Measurements from ENCODE around the gene NEO1. TPM values are rescaled to one million over a fixed set of nuclear protein-coding genes. Genes with fewer than 3 reads are reported as not detected.
A peak's percentile ranks its signal among the peaks of the same experiment; 100 is the strongest.

Gene NEO1
- total RNA-seq, 2 experiments from 2014 or later: 8.3 to 9.3 TPM

GRCh38 chr15:73035221-73035620 lies 17.0 kb upstream of the NEO1 start:
- H3K27ac Mint-ChIP-seq: no peak overlapping the region
- H3K4me1 Mint-ChIP-seq (ENCODE audit: low read depth): no peaks in the 10 kb centered on the region
- H3K4me3 Mint-ChIP-seq: no peak overlapping the region
- no peak for DNase-seq
- CTCF ChIA-PET: no interaction called here
- H3K9me3 Mint-ChIP-seq: no peaks in the 10 kb centered on the region
- no peaks in the 10 kb centered on the region for H3K36me3 Mint-ChIP-seq
- intact Hi-C loops (cut with micrococcal nuclease): no loop called here
- POLR2A ChIA-PET: interaction anchor here (0.7 kb wide), 1 partner anchor 225 kb away, joined by 3 read pairs; no protein-coding TSS in a partner anchor
- peaks cover 3% of the 10 kb centered on the region for H3K27me3 Mint-ChIP-seq

DNA sequence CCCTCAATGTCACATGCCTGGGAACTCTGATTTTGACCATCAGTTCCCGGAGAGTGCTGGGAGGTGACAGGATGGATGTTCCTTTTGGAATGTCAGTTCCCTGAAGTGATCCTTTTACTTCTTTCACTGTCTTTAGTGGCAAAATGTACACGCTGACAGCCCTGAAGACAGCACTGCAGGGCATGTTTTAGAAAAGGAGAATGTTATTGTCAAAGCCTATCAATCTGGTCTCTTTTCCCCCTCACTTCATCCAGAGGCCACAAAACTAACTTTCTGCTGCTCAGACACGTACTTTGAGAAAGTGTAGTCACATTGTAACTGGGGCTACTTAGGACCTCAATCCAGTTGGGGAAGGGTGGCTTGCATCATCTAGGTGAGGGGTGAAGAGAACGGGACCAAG lies 14.0 kb upstream of the NEO1 start:
- Mint-ChIP-seq H3K4me1 (ENCODE audit: low read depth) (no peaks in the 10 kb centered on the region), H3K27me3 (no peaks in the 10 kb centered on the region), H3K36me3 (no peaks in the 10 kb centered on the region), H3K9me3 (no peaks in the 10 kb centered on the region), H3K27ac (no peak overlapping the region), H3K4me3 (no peak overlapping the region)
- DNase-seq: no peak
- intact Hi-C loops (cut with micrococcal nuclease): no loop called here
- ChIA-PET POLR2A (no interaction called here), CTCF (no interaction called here)

GRCh38 chr15:73046073-73046472 lies 6.2 kb upstream of the NEO1 start:
- POLR2A ChIA-PET: no interaction called here
- no peak overlapping the region for H3K27ac Mint-ChIP-seq
- CTCF ChIA-PET: no interaction called here
- H3K9me3 Mint-ChIP-seq: no peaks in the 10 kb centered on the region
- peaks cover 7% of the 10 kb centered on the region for H3K27me3 Mint-ChIP-seq
- no peaks in the 10 kb centered on the region for H3K36me3 Mint-ChIP-seq
- intact Hi-C loops (cut with micrococcal nuclease): no loop called here
- H3K4me3 Mint-ChIP-seq: no peak overlapping the region
- no peak for DNase-seq
- H3K4me1 Mint-ChIP-seq (ENCODE audit: low read depth): no peaks in the 10 kb centered on the region

DNA sequence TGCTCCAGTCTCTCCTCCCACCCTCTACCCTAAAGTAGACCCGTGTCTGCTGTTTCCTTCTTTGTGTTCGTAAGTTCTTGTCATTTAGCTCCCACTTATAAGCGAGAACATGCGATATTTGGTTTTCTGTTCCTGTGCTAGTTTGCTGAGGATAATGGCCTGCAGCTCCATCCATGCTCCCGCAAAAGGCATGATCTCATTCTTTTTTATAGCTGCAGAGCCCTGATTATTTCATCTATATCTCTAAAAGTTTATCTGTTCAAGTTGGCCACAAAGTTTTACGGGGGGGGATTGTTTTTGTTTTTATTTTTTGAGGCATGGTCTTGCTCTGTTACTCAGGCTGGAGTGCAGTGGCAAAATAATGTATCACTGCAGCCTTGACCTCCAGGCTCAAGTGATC lies 4.4 kb upstream of the NEO1 start:
- ChIA-PET CTCF (interaction anchor here (1.1 kb wide), 1 partner anchor 218 kb away, joined by 4 read pairs; no protein-coding TSS in a partner anchor), POLR2A (no interaction called here)
- peaks cover 7% of the 10 kb centered on the region for H3K27me3 Mint-ChIP-seq
- no peak overlapping the region for H3K4me3 Mint-ChIP-seq
- intact Hi-C loops (cut with micrococcal nuclease): no loop called here
- H3K36me3 Mint-ChIP-seq: no peaks in the 10 kb centered on the region
- no peaks in the 10 kb centered on the region for H3K9me3 Mint-ChIP-seq
- no peaks in the 10 kb centered on the region for H3K4me1 Mint-ChIP-seq (ENCODE audit: low read depth)
- H3K27ac Mint-ChIP-seq: no peak overlapping the region
- no peak for DNase-seq

GRCh38 chr15:73048624-73049295 lies 3.5 kb upstream of the NEO1 start:
- Mint-ChIP-seq H3K27me3 (peaks cover 7% of the 10 kb centered on the region), H3K4me1 (ENCODE audit: low read depth) (peaks cover 7% of the 10 kb centered on the region), H3K4me3 (no peak overlapping the region), H3K27ac (no peak overlapping the region), H3K36me3 (no peaks in the 10 kb centered on the region), H3K9me3 (no peaks in the 10 kb centered on the region)
- ChIA-PET POLR2A (no interaction called here), CTCF (interaction anchor here (1.1 kb wide), 1 partner anchor 217 kb away, joined by 4 read pairs; no protein-coding TSS in a partner anchor)
- intact Hi-C loops (cut with micrococcal nuclease): no loop called here
- DNase-seq: no peak

GRCh38 chr15:73049564-73050215 lies 2.6 kb upstream of the NEO1 start:
- Mint-ChIP-seq H3K4me1 (ENCODE audit: low read depth) (peaks cover 7% of the 10 kb centered on the region), H3K4me3 (no peak overlapping the region), H3K27ac (no peak overlapping the region), H3K9me3 (no peaks in the 10 kb centered on the region), H3K27me3 (peaks cover 7% of the 10 kb centered on the region), H3K36me3 (no peaks in the 10 kb centered on the region)
- no peak for DNase-seq
- CTCF ChIA-PET: interaction anchor here (1.6 kb wide), 1 partner anchor 265 kb away, joined by 4 read pairs; no protein-coding TSS in a partner anchor
- intact Hi-C loops (cut with micrococcal nuclease): loop anchor here (5.0 to 10.0 kb wide), 2 partner anchors 193 to 585 kb away; partner anchors contain the start of gene NPTN
- POLR2A ChIA-PET: no interaction called here

DNA sequence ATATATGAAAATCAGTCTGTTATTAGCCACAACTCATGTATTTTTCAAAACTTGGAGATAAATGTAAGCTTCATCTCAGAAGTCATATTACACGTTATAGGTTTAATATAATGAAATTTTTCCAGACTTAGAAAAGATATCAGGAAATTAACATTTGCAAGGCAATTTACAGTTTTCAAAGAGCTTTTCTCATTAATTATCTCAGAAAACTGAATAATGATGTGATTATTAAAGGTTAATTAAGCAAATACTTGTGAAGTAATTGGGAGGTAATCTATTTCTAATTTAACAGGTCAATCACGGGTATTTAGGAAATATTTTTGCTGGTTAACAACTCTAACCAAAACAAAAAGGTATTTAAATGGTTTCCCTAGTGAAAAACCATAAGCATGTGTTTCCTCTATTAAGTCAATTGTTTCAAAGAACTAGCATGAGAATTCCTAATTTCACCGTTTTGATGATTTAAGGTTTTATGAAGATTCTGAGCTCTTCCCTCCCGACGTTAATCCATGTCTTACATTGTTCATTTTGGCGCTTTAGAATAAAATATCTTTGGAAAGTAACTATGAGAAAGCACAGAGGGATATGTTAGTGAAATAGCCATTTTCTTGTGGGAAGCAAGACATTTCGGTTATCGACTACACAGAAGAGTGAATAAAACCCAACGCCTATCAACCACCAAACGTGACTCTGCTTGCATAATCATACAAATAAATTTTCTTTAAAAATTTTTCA lies 1.5 kb upstream of the NEO1 start:
- Mint-ChIP-seq H3K9me3 (no peaks in the 10 kb centered on the region), H3K36me3 (no peaks in the 10 kb centered on the region), H3K4me1 (ENCODE audit: low read depth) (peaks cover 7% of the 10 kb centered on the region), H3K4me3 (peak overlapping the region; percentile 61), H3K27ac (no peak overlapping the region), H3K27me3 (peaks cover 7% of the 10 kb centered on the region)
- intact Hi-C loops (cut with micrococcal nuclease): loop anchor here (5.0 to 10.0 kb wide), 2 partner anchors 192 to 584 kb away; partner anchors contain the start of gene NPTN
- POLR2A ChIA-PET: no interaction called here
- no peak for DNase-seq
- CTCF ChIA-PET: interaction anchor here (0.5 to 1.6 kb wide), 3 partner anchors 266 to 877 kb away, joined by 3 to 4 read pairs (median 4); no protein-coding TSS in a partner anchor

- Mint-ChIP-seq H3K4me1 (ENCODE audit: low read depth) (peaks cover 7% of the 10 kb centered on the region), H3K4me3 (peak overlapping the region; percentile 61), H3K9me3 (no peaks in the 10 kb centered on the region), H3K36me3 (no peaks in the 10 kb centered on the region), H3K27ac (no peak overlapping the region), H3K27me3 (peaks cover 7% of the 10 kb centered on the region)
- DNase-seq: no peak
- ChIA-PET CTCF (interaction anchor here (1.2 to 1.6 kb wide), 2 partner anchors 17 to 267 kb away, joined by 4 read pairs; no protein-coding TSS in a partner anchor), POLR2A (no interaction called here)
- intact Hi-C loops (cut with micrococcal nuclease): loop anchor here (5.0 to 10.0 kb wide), 2 partner anchors 191 to 583 kb away; partner anchors contain the start of gene NPTN
Observed at GRCh38 chr15:73051391-73051806, 864 bp upstream of the NEO1 start.

- DNase-seq: peak; percentile 43
- Mint-ChIP-seq H3K4me1 (ENCODE audit: low read depth) (peaks cover 7% of the 10 kb centered on the region), H3K36me3 (no peaks in the 10 kb centered on the region), H3K27me3 (peaks cover 7% of the 10 kb centered on the region), H3K27ac (no peak overlapping the region), H3K4me3 (peak overlapping the region; percentile 78), H3K9me3 (no peaks in the 10 kb centered on the region)
- ChIA-PET POLR2A (no interaction called here), CTCF (interaction anchor here (1.0 to 1.4 kb wide), 5 partner anchors 19 to 330 kb away, joined by 3 to 4 read pairs (median 3); no protein-coding TSS in a partner anchor)
- intact Hi-C loops (cut with micrococcal nuclease): loop anchor here (1.0 to 10.0 kb wide), 3 partner anchors 189 to 582 kb away; partner anchors contain the start of gene NPTN
Observed at GRCh38 chr15:73052653-73053397, 562 bp downstream of the NEO1 start.

- DNase-seq: no peak
- Mint-ChIP-seq H3K27ac (no peak overlapping the region), H3K36me3 (no peaks in the 10 kb centered on the region), H3K27me3 (peaks cover 7% of the 10 kb centered on the region), H3K9me3 (no peaks in the 10 kb centered on the region), H3K4me3 (peak overlapping the region; percentile 78), H3K4me1 (ENCODE audit: low read depth) (peaks cover 7% of the 10 kb centered on the region)
- POLR2A ChIA-PET: no interaction called here
- CTCF ChIA-PET: interaction anchor here (0.6 to 1.4 kb wide), 4 partner anchors 50 to 938 kb away, joined by 3 read pairs; no protein-coding TSS in a partner anchor
- intact Hi-C loops (cut with micrococcal nuclease): loop anchor here (5.0 to 10.0 kb wide), 2 partner anchors 189 to 581 kb away; partner anchors contain the start of gene NPTN
Observed at GRCh38 chr15:73053398-73053723, 1.1 kb downstream of the NEO1 start.

DNA sequence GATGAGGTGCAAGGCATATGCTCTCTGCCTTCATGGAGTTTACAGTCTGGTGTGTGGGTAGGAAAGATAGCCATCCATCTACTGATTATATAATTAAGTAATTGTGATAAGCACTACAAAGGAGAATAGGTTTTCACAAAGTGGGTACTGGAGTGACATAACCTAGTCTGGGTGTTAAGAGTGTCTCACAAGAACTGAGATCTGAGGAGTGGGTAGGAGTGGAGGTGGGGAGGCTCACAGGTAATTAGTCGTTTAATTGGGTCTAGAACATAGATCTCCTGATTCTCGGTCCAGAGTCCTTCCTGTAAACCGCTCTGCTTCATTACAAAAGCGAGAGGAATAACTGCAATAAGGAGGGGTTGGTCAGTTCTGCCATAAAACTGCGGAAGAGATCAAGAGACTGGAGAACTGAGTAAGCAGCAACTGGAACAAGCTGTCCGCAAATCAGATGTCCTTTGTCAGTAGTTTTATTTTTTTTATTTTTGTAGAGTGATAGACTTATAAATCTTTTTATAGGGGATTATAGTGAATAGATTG lies 2.2 kb downstream of the NEO1 start:
- H3K4me3 Mint-ChIP-seq: no peak overlapping the region
- intact Hi-C loops (cut with micrococcal nuclease): loop anchor here (5.0 to 10.0 kb wide), 2 partner anchors 188 to 580 kb away; partner anchors contain the start of gene NPTN
- ChIA-PET POLR2A (no interaction called here), CTCF (no interaction called here)
- H3K4me1 Mint-ChIP-seq (ENCODE audit: low read depth): peaks cover 7% of the 10 kb centered on the region
- H3K27ac Mint-ChIP-seq: no peak overlapping the region
- H3K9me3 Mint-ChIP-seq: no peaks in the 10 kb centered on the region
- no peak for DNase-seq
- H3K36me3 Mint-ChIP-seq: no peaks in the 10 kb centered on the region
- H3K27me3 Mint-ChIP-seq: peaks cover 8% of the 10 kb centered on the region
